Suprapubic skin (tissue), 4 donors: ENCODE results near the gene MIPEP. TPM values are rescaled to one million over a fixed set of nuclear protein-coding genes. Genes with fewer than 3 reads are reported as not detected.

Experiments
- DNase-seq, 2 donors: peaks; one replicate each; pipeline ENCODE4 v3.0.0-alpha.2; 2019; ENCODE audit warnings: low spot score in 2 of 2
- H3K27ac ChIP-seq: fragments of 200-600 bp; sonication (generic); one replicate; pipeline ENCODE4 v1.5.1; 2019
- H3K27me3 ChIP-seq: fragments of 200-600 bp; sonication (generic); one replicate; pipeline ENCODE4 v1.5.1; 2019
- H3K36me3 ChIP-seq: fragments of 200-600 bp; sonication (generic); one replicate; pipeline ENCODE4 v1.5.1; 2019
- H3K4me1 ChIP-seq: fragments of 200-600 bp; sonication (generic); one replicate; pipeline ENCODE4 v1.5.1; 2019
- H3K4me3 ChIP-seq: fragments of 200-600 bp; sonication (generic); one replicate; pipeline ENCODE4 v1.5.1; 2019; ENCODE audit warnings: mild to moderate bottlenecking
- H3K9me3 ChIP-seq: fragments of 200-600 bp; sonication (generic); one replicate; pipeline ENCODE4 v1.5.1; 2019
- EP300 ChIP-seq: sonication (generic); formaldehyde crosslinking; IDR thresholded peaks from one replicate; pipeline ENCODE4 v1.6.1; 2017; ENCODE audit warnings: antibody characterized with exemption
- POLR2A ChIP-seq, 2 donors: fragments of 450-650 bp; IDR thresholded peaks; one replicate each; pipeline ENCODE4 v1.6.1; 2017; ENCODE audit warnings: antibody characterized with exemption in 2 of 2, mild to moderate bottlenecking in 2 of 2, moderate library complexity in 2 of 2
- POLR2AphosphoS5 ChIP-seq, 3 donors: sonication (generic); formaldehyde crosslinking; IDR thresholded peaks; one replicate each; pipeline ENCODE4 v1.6.1; 2017; ENCODE audit warnings: antibody characterized with exemption in 3 of 3
- WGBS: methylation state at CpG from one replicate; pipeline ENCODE4 v1.1.5; 2018; 5-methylcytosine and 5-hydroxymethylcytosine counted together
- total RNA-seq, 4 donors: library from RNA; depleted of rRNA; stranded (reverse); fragments of >200 nt; gene quantifications; one replicate each; pipeline ENCODE4 v1.1.0, GENCODE V29; 2016
- TF ChIP-seq, protein P1 (sequence below), 2 donors: fragments of 200-600 bp in 1 of 2; fragments of 450-650 bp in 1 of 2; sonication (generic) in 1 of 2; IDR thresholded peaks; one replicate each; pipeline ENCODE4 v1.5.1; 2016 to 2019; ENCODE audit warnings: antibody characterized with exemption in 2 of 2, mild to moderate bottlenecking in 1 of 2, moderate library complexity in 1 of 2

The MIPEP gene
- total RNA-seq, 4 donors from 2014 or later: 26.3 to 51.4 (median 37.6) TPM

DNA sequence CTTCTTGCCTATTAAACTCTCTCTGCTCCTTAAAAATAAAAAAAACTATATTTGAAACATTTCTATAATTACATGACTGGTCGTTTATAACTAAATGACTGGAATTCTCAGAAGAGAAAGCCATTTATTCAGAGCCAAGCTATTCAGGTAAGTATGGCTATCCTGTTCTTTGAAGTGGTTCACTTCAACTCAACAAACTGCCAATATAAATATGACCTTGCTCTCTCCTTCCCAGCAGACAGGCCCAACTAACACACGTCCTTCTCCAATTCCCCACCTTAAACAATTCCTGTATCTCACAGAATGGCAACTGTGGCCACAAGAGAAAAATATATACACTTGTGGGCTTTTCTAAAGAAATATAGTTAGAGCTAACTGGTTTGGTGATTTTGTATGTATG is 153.9 kb downstream of the MIPEP start:
- peak overlapping the region; percentile 68 for H3K27ac ChIP-seq
- no peaks in the 10 kb centered on the region for H3K9me3 ChIP-seq
- no peak for DNase-seq
- WGBS: 55% methylated on average over 2 of the region's 2 CpGs
- H3K4me1 ChIP-seq: peaks cover 48% of the 10 kb centered on the region
- H3K4me3 ChIP-seq: no peak overlapping the region
- H3K27me3 ChIP-seq: no peaks in the 10 kb centered on the region
- H3K36me3 ChIP-seq: no peaks in the 10 kb centered on the region
- TF ChIP-seq POLR2AphosphoS5 (IDR thresholded peaks at IDR 0.05) (no peak), POLR2A (IDR thresholded peaks at IDR 0.05) (no peak), EP300 (no peak)
- TF ChIP-seq, protein P1, sequence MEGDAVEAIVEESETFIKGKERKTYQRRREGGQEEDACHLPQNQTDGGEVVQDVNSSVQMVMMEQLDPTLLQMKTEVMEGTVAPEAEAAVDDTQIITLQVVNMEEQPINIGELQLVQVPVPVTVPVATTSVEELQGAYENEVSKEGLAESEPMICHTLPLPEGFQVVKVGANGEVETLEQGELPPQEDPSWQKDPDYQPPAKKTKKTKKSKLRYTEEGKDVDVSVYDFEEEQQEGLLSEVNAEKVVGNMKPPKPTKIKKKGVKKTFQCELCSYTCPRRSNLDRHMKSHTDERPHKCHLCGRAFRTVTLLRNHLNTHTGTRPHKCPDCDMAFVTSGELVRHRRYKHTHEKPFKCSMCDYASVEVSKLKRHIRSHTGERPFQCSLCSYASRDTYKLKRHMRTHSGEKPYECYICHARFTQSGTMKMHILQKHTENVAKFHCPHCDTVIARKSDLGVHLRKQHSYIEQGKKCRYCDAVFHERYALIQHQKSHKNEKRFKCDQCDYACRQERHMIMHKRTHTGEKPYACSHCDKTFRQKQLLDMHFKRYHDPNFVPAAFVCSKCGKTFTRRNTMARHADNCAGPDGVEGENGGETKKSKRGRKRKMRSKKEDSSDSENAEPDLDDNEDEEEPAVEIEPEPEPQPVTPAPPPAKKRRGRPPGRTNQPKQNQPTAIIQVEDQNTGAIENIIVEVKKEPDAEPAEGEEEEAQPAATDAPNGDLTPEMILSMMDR (IDR thresholded peaks at IDR 0.05): no peak

DNA sequence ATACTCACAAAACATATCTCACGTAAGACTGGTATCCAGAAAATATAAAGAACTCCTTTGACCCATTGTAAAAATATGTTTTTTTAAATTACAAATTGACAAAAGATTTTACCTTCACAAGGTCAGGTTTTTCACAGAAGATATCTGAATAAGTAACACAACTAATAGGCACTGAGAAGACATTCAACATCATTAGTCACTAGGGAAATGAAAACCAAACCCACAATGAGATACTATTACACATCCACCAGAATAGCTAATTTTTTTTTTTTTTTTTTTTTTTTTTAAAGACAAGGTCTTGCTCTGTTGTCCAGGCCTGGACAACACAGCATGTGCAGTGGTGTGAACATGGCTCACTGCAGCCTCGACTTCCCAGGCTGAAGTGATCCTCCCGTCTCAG is 157.5 kb downstream of the MIPEP start:
- no peak overlapping the region for H3K27ac ChIP-seq
- H3K4me3 ChIP-seq: no peak overlapping the region
- no peak for DNase-seq
- H3K4me1 ChIP-seq: peaks cover 40% of the 10 kb centered on the region
- over 99% methylated on average over 3 of the region's 3 CpGs for WGBS
- no peaks in the 10 kb centered on the region for H3K9me3 ChIP-seq
- no peaks in the 10 kb centered on the region for H3K36me3 ChIP-seq
- no peaks in the 10 kb centered on the region for H3K27me3 ChIP-seq
- TF ChIP-seq EP300 (no peak), POLR2A (IDR thresholded peaks at IDR 0.05) (no peak), POLR2AphosphoS5 (IDR thresholded peaks at IDR 0.05) (no peak)
- TF ChIP-seq, protein P1 (IDR thresholded peaks at IDR 0.05): no peak

DNA sequence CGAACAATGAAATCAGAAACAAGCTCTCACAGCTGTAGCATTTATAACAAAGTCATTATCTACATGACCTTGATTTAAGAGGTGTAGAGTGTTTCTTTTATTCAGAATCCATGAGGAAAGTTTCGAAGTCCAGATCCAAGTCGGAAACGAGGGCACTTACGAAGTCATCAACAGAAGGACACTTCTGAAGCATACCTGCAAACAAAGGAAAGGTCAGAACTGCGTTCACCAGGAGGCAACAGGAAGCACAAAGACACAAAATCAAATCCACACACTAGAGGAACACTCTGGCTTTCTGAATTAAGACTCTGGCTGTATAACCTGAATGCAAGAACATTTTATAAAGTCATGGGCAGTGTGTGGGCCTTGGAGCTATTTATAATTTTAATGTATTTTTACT is 158.9 kb downstream of the MIPEP start:
- 78% methylated on average over 6 of the region's 6 CpGs for WGBS
- TF ChIP-seq, protein P1 (IDR thresholded peaks at IDR 0.05): no peak
- no peak for TF ChIP-seq POLR2AphosphoS5 (IDR thresholded peaks at IDR 0.05)
- DNase-seq: no peak

DNA sequence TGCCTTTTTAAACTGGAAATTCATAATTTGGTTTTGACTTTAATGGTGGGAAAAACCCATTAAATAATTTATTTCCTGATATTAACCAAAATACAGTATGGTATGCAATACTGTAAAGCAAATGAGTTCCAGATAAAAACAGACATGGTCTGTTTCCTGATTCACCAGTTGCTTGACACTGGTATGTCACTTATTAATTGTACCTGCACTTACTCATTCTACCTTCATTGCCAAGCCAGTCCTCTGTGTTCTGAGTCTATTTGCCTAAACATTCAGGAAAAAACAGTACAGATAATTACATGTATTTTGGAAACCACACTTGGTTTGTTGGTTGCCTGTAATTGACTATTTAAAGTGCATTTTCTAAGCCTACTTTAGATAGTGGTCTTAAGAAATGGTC is 159.7 kb downstream of the MIPEP start:
- Histone ChIP-seq H3K27ac (peak overlapping the region; percentile 70), H3K27me3 (no peaks in the 10 kb centered on the region), H3K36me3 (no peaks in the 10 kb centered on the region), H3K4me3 (no peak overlapping the region), H3K4me1 (peaks cover 44% of the 10 kb centered on the region), H3K9me3 (no peaks in the 10 kb centered on the region)
- no peak for DNase-seq
- TF ChIP-seq, protein P1 (IDR thresholded peaks at IDR 0.05): no peak
- TF ChIP-seq EP300 (no peak), POLR2AphosphoS5 (IDR thresholded peaks at IDR 0.05) (no peak), POLR2A (IDR thresholded peaks at IDR 0.05) (no peak)

More for the DNA sequence above, 158.9 kb downstream of the MIPEP start:
- H3K4me3 ChIP-seq: no peak overlapping the region
- no peaks in the 10 kb centered on the region for H3K9me3 ChIP-seq
- H3K27me3 ChIP-seq: no peaks in the 10 kb centered on the region
- H3K4me1 ChIP-seq: peaks cover 44% of the 10 kb centered on the region
- H3K27ac ChIP-seq: peak overlapping the region; percentile 65
- H3K36me3 ChIP-seq: no peaks in the 10 kb centered on the region

DNA sequence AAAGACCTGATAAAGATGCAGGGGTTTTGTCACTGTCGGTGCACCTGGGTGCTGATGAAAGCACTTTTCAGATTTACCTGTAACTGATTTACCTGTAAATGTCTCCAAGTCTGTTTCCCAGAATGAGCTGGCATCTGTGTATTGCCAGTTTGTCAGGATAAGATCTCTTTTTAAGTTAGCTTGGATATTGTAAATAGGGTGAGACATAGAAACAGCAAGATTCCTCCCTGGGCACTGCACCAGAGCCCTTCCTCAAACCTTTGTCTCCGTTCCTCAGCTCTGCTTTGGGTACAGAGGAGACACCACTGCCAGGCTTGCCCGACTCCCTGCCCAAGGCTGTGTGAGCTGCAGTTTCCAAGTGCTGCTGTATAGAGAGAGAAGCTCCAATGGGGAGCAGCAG is 160.4 kb downstream of the MIPEP start:
- Histone ChIP-seq H3K4me3 (no peak overlapping the region), H3K27me3 (no peaks in the 10 kb centered on the region), H3K36me3 (no peaks in the 10 kb centered on the region), H3K27ac (peak overlapping the region; percentile 70), H3K9me3 (no peaks in the 10 kb centered on the region), H3K4me1 (peaks cover 51% of the 10 kb centered on the region)
- 64% methylated on average over 1 of the region's 3 CpGs for WGBS
- no peak for DNase-seq
- TF ChIP-seq POLR2AphosphoS5 (IDR thresholded peaks at IDR 0.05) (no peak), POLR2A (IDR thresholded peaks at IDR 0.05) (no peak), EP300 (no peak)
- TF ChIP-seq, protein P1 (IDR thresholded peaks at IDR 0.05): no peak
